Activated CD4-positive, alpha-beta memory T cell treated with anti-CD3 and anti-CD28 coated beads for 36 hours (primary cell): ENCODE results near the gene PARP12. TPM values are rescaled to one million over a fixed set of nuclear protein-coding genes. Genes with fewer than 3 reads are reported as not detected.
"Not testable (repeated sequence)": the region's sequence is repeated elsewhere in the genome, so short reads cannot be mapped to it uniquely, and the experiment has no call there.

Source experiments
- CTCF ChIA-PET: fragments of 350-600 bp; sonication (Branson Sonifier 250); formaldehyde crosslinking; loops from one replicate; lab custom pipeline; 2021; ENCODE audit warnings: antibody characterized with exemption, inconsistent platforms; lab: Charles Lee
- POLR2A ChIA-PET: fragments of 350-600 bp; sonication (Branson Sonifier 250); formaldehyde crosslinking; loops from one replicate; lab custom pipeline; 2021; ENCODE audit warnings: antibody characterized with exemption; lab: Charles Lee
- DNase-seq: peaks from one replicate; pipeline ENCODE4 v3.0.0-alpha.2; 2020
- H3K27ac Mint-ChIP-seq: one replicate; pipeline ENCODE4 v1.8.0; 2021; ENCODE audit warnings: mixed read lengths
- H3K27me3 Mint-ChIP-seq: one replicate; pipeline ENCODE4 v1.8.0; 2021; ENCODE audit warnings: mixed read lengths
- H3K36me3 Mint-ChIP-seq: one replicate; pipeline ENCODE4 v1.8.0; 2021; ENCODE audit warnings: mixed read lengths
- H3K4me1 Mint-ChIP-seq: one replicate; pipeline ENCODE4 v1.8.0; 2021; ENCODE audit warnings: low read depth, mixed read lengths
- H3K4me3 Mint-ChIP-seq: one replicate; pipeline ENCODE4 v1.8.0; 2021; ENCODE audit warnings: mild to moderate bottlenecking, mixed read lengths
- H3K9me3 Mint-ChIP-seq: one replicate; pipeline ENCODE4 v1.8.0; 2021; ENCODE audit warnings: mixed read lengths
- intact Hi-C: fragments of 100-400 bp; cut with micrococcal nuclease; formaldehyde crosslinking; loops from one replicate; pipeline ENCODE4 v1.15.1; 2023
- total RNA-seq, 2 experiments: library from RNA; stranded (reverse); gene quantifications; one replicate each; pipeline ENCODE4 v1.2.3, GENCODE V29; 2021

Gene PARP12
- total RNA-seq = 10 to 100 TPM; 26.7 to 30.6 TPM

GRCh38 chr7:140062528-140063299 is at the start of gene PARP12:
TSS of gene PARP12 (minus strand) at chr7:140062951. CDS start at chr7:140062847, 104 bp downstream.
- Mint-ChIP-seq H3K27me3 (no peaks in the 10 kb centered on the region), H3K4me1 (peaks cover 34% of the 10 kb centered on the region), H3K9me3 (peaks cover 19% of the 10 kb centered on the region), H3K4me3 (peak within 1 kb of the TSS; percentile 80), H3K27ac (peak within 1 kb of the TSS; percentile 42), H3K36me3 (peaks cover 13% of the 10 kb centered on the region)
- peak; percentile 89 for DNase-seq
- intact Hi-C loops = loop anchor here (2.0 to 10.0 kb wide), 4 partner anchors 112 to 1490 kb away; partner anchors contain the start of genes AGK and HIPK2
- ChIA-PET POLR2A (interaction anchor here (1.1 to 1.4 kb wide), 3 partner anchors 113 to 313 kb away, joined by 3 to 6 read pairs (median 4); no protein-coding TSS in a partner anchor), CTCF (interaction anchor here (0.7 to 1.5 kb wide), 4 partner anchors 12 to 1176 kb away, joined by 3 to 4 read pairs (median 3); no protein-coding TSS in a partner anchor)

- H3K27me3 Mint-ChIP-seq, H3K4me1 Mint-ChIP-seq, H3K27ac Mint-ChIP-seq, H3K4me3 Mint-ChIP-seq, intact Hi-C loops, CTCF ChIA-PET, H3K9me3 Mint-ChIP-seq, DNase-seq: not testable (repeated sequence)
- H3K36me3 Mint-ChIP-seq = peaks cover 53% of the 10 kb centered on the region
- POLR2A ChIA-PET = interaction anchor here (0.6 kb wide), 1 partner anchor 523 kb away, joined by 3 read pairs; no protein-coding TSS in a partner anchor
Observed at GRCh38 chr7:140108777-140109176, 46.0 kb upstream of the PARP12 start.

- no peaks in the 10 kb centered on the region for H3K9me3 Mint-ChIP-seq
- intact Hi-C loops = no loop called here
- peaks cover 55% of the 10 kb centered on the region for H3K36me3 Mint-ChIP-seq
- H3K27me3 Mint-ChIP-seq = no peaks in the 10 kb centered on the region
- H3K27ac Mint-ChIP-seq = no peak overlapping the region
- no peak for DNase-seq
- ChIA-PET POLR2A (no interaction called here), CTCF (no interaction called here)
- no peaks in the 10 kb centered on the region for H3K4me1 Mint-ChIP-seq
- H3K4me3 Mint-ChIP-seq = no peak overlapping the region
Observed at GRCh38 chr7:140096459-140096858, 33.7 kb upstream of the PARP12 start.

GRCh38 chr7:140093375-140093774 is 30.6 kb upstream of the PARP12 start:
- H3K36me3 Mint-ChIP-seq = peaks cover 51% of the 10 kb centered on the region
- ChIA-PET CTCF (no interaction called here), POLR2A (no interaction called here)
- no peaks in the 10 kb centered on the region for H3K27me3 Mint-ChIP-seq
- H3K27ac Mint-ChIP-seq = no peak overlapping the region
- H3K9me3 Mint-ChIP-seq = no peaks in the 10 kb centered on the region
- no peak for DNase-seq
- no peak overlapping the region for H3K4me3 Mint-ChIP-seq
- intact Hi-C loops = no loop called here
- no peaks in the 10 kb centered on the region for H3K4me1 Mint-ChIP-seq

- H3K4me1 Mint-ChIP-seq = peaks cover 23% of the 10 kb centered on the region
- H3K27ac Mint-ChIP-seq = no peak overlapping the region
- ChIA-PET CTCF (no interaction called here), POLR2A (no interaction called here)
- intact Hi-C loops = loop anchor here (2.0 to 5.0 kb wide), 2 partner anchors 25 to 92 kb away; partner anchors contain the start of gene KDM7A
- no peaks in the 10 kb centered on the region for H3K9me3 Mint-ChIP-seq
- no peaks in the 10 kb centered on the region for H3K27me3 Mint-ChIP-seq
- no peak for DNase-seq
- H3K36me3 Mint-ChIP-seq = peaks cover 3% of the 10 kb centered on the region
- H3K4me3 Mint-ChIP-seq = no peak overlapping the region
Observed at GRCh38 chr7:140085447-140085846, 22.7 kb upstream of the PARP12 start.

GRCh38 chr7:140084972-140085371 is 22.2 kb upstream of the PARP12 start:
- intact Hi-C loops = loop anchor here (2.0 to 5.0 kb wide), 2 partner anchors 24 to 92 kb away; partner anchors contain the start of gene KDM7A
- H3K4me3 Mint-ChIP-seq = no peak overlapping the region
- peaks cover 23% of the 10 kb centered on the region for H3K4me1 Mint-ChIP-seq
- ChIA-PET CTCF (no interaction called here), POLR2A (no interaction called here)
- H3K27me3 Mint-ChIP-seq = no peaks in the 10 kb centered on the region
- H3K27ac Mint-ChIP-seq = peak overlapping the region; percentile 26
- H3K36me3 Mint-ChIP-seq = peaks cover under 1% of the 10 kb centered on the region
- DNase-seq = peak; percentile 71
- no peaks in the 10 kb centered on the region for H3K9me3 Mint-ChIP-seq

GRCh38 chr7:140084142-140084655 is 21.4 kb upstream of the PARP12 start:
- POLR2A ChIA-PET = interaction anchor here (0.6 kb wide), 1 partner anchor 237 kb away, joined by 3 read pairs; no protein-coding TSS in a partner anchor
- no peak for DNase-seq
- H3K4me3 Mint-ChIP-seq = no peak overlapping the region

GRCh38 chr7:140082770-140083169 is 20.0 kb upstream of the PARP12 start:
- Mint-ChIP-seq H3K27ac (no peak overlapping the region), H3K4me3 (no peak overlapping the region), H3K36me3 (no peaks in the 10 kb centered on the region), H3K27me3 (no peaks in the 10 kb centered on the region), H3K4me1 (peaks cover 23% of the 10 kb centered on the region), H3K9me3 (no peaks in the 10 kb centered on the region)
- ChIA-PET CTCF (no interaction called here), POLR2A (interaction anchor here (0.6 kb wide), 1 partner anchor 71 kb away, joined by 3 read pairs; no protein-coding TSS in a partner anchor)
- DNase-seq = no peak
- intact Hi-C loops = no loop called here

More at GRCh38 chr7:140084142-140084655, 21.4 kb upstream of the PARP12 start:
- H3K27me3 Mint-ChIP-seq = no peaks in the 10 kb centered on the region
- H3K36me3 Mint-ChIP-seq = no peaks in the 10 kb centered on the region
- intact Hi-C loops = loop anchor here (2.0 kb wide), 1 partner anchor 23 kb away; no protein-coding TSS in a partner anchor
- H3K9me3 Mint-ChIP-seq = no peaks in the 10 kb centered on the region
- CTCF ChIA-PET = no interaction called here
- peak overlapping the region; percentile 33 for H3K27ac Mint-ChIP-seq
- peaks cover 23% of the 10 kb centered on the region for H3K4me1 Mint-ChIP-seq

- ChIA-PET CTCF (no interaction called here), POLR2A (no interaction called here)
- DNase-seq = no peak
Observed at GRCh38 chr7:140081774-140082425, 19.1 kb upstream of the PARP12 start.

GRCh38 chr7:140080919-140081318 is 18.2 kb upstream of the PARP12 start:
- H3K36me3 Mint-ChIP-seq = no peaks in the 10 kb centered on the region
- no peaks in the 10 kb centered on the region for H3K27me3 Mint-ChIP-seq
- no peak overlapping the region for H3K27ac Mint-ChIP-seq
- no peak for DNase-seq
- POLR2A ChIA-PET = interaction anchor here (0.7 kb wide), 1 partner anchor 17 kb away, joined by 3 read pairs; no protein-coding TSS in a partner anchor
- no peak overlapping the region for H3K4me3 Mint-ChIP-seq
- CTCF ChIA-PET = no interaction called here
- H3K9me3 Mint-ChIP-seq = no peaks in the 10 kb centered on the region
- intact Hi-C loops = no loop called here
- peaks cover 21% of the 10 kb centered on the region for H3K4me1 Mint-ChIP-seq

More at GRCh38 chr7:140081774-140082425, 19.1 kb upstream of the PARP12 start:
- Mint-ChIP-seq H3K27ac (no peak overlapping the region), H3K4me3 (no peak overlapping the region), H3K36me3 (no peaks in the 10 kb centered on the region), H3K27me3 (no peaks in the 10 kb centered on the region), H3K9me3 (no peaks in the 10 kb centered on the region), H3K4me1 (peaks cover 23% of the 10 kb centered on the region)
- intact Hi-C loops = no loop called here

GRCh38 chr7:140079121-140079536 is 16.4 kb upstream of the PARP12 start:
- Mint-ChIP-seq H3K4me3 (no peak overlapping the region), H3K27me3 (no peaks in the 10 kb centered on the region), H3K36me3 (no peaks in the 10 kb centered on the region), H3K4me1 (peaks cover 9% of the 10 kb centered on the region), H3K27ac (no peak overlapping the region), H3K9me3 (no peaks in the 10 kb centered on the region)
- intact Hi-C loops = no loop called here
- DNase-seq = no peak
- POLR2A ChIA-PET = no interaction called here
- CTCF ChIA-PET = interaction anchor here (0.6 kb wide), 1 partner anchor 252 kb away, joined by 3 read pairs; no protein-coding TSS in a partner anchor
